Stimulated activated CD4-positive, alpha-beta T cell treated with anti-CD3 and anti-CD28 coated beads, Interleukin-2, amount 100 ng/mL, for 48 hours (primary cell): ENCODE results near the gene NDUFAF4.

ENCODE experiments used
- DNase-seq, 2 donors: peaks; one replicate each; pipeline ENCODE4 v3.0.0-alpha.2; 2020

Gene NDUFAF4

GRCh38 chr6:96897396-96898240 is at the start of gene NDUFAF4:
NDUFAF4 (minus strand) TSS chr6:96897891; CDS start chr6:96897801, 90 bp downstream.
- peak; percentile 95 to 96 for DNase-seq

GRCh38 chr6:96947055-96947454 is 49.4 kb upstream of the NDUFAF4 start:
- no peak for DNase-seq

- DNase-seq: no peak
Measured at GRCh38 chr6:96943555-96944215, 46.0 kb upstream of the NDUFAF4 start.

GRCh38 chr6:96942676-96943075 is 45.0 kb upstream of the NDUFAF4 start:
- DNase-seq: no peak

- no peak for DNase-seq
Measured at GRCh38 chr6:96940322-96940721, 42.6 kb upstream of the NDUFAF4 start.

- no peak for DNase-seq
Measured at GRCh38 chr6:96939007-96939805, 41.5 kb upstream of the NDUFAF4 start.

GRCh38 chr6:96934087-96934486 is 36.4 kb upstream of the NDUFAF4 start:
- no peak for DNase-seq

- no peak for DNase-seq
Measured at GRCh38 chr6:96931198-96931597, 33.5 kb upstream of the NDUFAF4 start.

- DNase-seq: no peak
Measured at GRCh38 chr6:96929741-96930140, 32.0 kb upstream of the NDUFAF4 start.

GRCh38 chr6:96927660-96928059 is 30.0 kb upstream of the NDUFAF4 start:
- DNase-seq: no peak

GRCh38 chr6:96926425-96926824 is 28.7 kb upstream of the NDUFAF4 start:
- DNase-seq: no peak

GRCh38 chr6:96925290-96925687 is 27.6 kb upstream of the NDUFAF4 start:
- DNase-seq: no peak

- DNase-seq: peak; percentile 3 to 5
Measured at GRCh38 chr6:96923871-96924493, 26.3 kb upstream of the NDUFAF4 start.

GRCh38 chr6:96923400-96923799 is 25.7 kb upstream of the NDUFAF4 start:
- DNase-seq: no peak

GRCh38 chr6:96917098-96917497 is 19.4 kb upstream of the NDUFAF4 start:
- no peak for DNase-seq

- no peak for DNase-seq
Measured at GRCh38 chr6:96913621-96914020, 15.9 kb upstream of the NDUFAF4 start.

- DNase-seq: no peak
Measured at GRCh38 chr6:96911751-96912150, 14.1 kb upstream of the NDUFAF4 start.

GRCh38 chr6:96911171-96911570 is 13.5 kb upstream of the NDUFAF4 start:
- no peak for DNase-seq

- no peak for DNase-seq
Measured at GRCh38 chr6:96909811-96910210, 12.1 kb upstream of the NDUFAF4 start.

- DNase-seq: peak; percentile 16 to 25
Measured at GRCh38 chr6:96907498-96907897, 9.8 kb upstream of the NDUFAF4 start.

GRCh38 chr6:96900873-96901272 is 3.2 kb upstream of the NDUFAF4 start:
- DNase-seq: no peak

- DNase-seq: no peak
Measured at GRCh38 chr6:96899451-96899998, 1.8 kb upstream of the NDUFAF4 start.

- no peak for DNase-seq
Measured at GRCh38 chr6:96899019-96899418, 1.3 kb upstream of the NDUFAF4 start.
